ENCODE data around the gene CDC37L1. TPM values are rescaled to one million over a fixed set of nuclear protein-coding genes. Genes with fewer than 3 reads are reported as not detected.

The CDC37L1 gene
- total RNA-seq, 2 donors from 2014 or later, result 18.4 to 22.2 TPM

GRCh38 chr9:4677392-4677791 is 2.0 kb upstream of the CDC37L1 start:
- no peaks in the 10 kb centered on the region for H3K36me3 ChIP-seq (ENCODE audit: control insufficient read depth, insufficient read depth, low read length)
- Mint-ChIP-seq H3K36me3 (ENCODE audit: low read depth) (no peaks in the 10 kb centered on the region), H3K27ac (no peak overlapping the region), H3K9me3 (no peaks in the 10 kb centered on the region), H3K27me3 (ENCODE audit: insufficient read depth) (no peaks in the 10 kb centered on the region), H3K4me1 (no peaks in the 10 kb centered on the region), H3K4me3 (no peak overlapping the region)
- H3K9ac ChIP-seq (ENCODE audit: extremely low read depth, low read length, poor library complexity, severe bottlenecking), result peak overlapping the region; percentile 0
- H3K9me3 ChIP-seq (ENCODE audit: control insufficient read depth, low read length), result no peaks in the 10 kb centered on the region
- H3K27me3 ChIP-seq (ENCODE audit: control insufficient read depth, insufficient read depth, low read length, poor library complexity, severe bottlenecking), result no peaks in the 10 kb centered on the region
- no peak overlapping the region for H3K27ac ChIP-seq (ENCODE audit: low read depth, low read length)
- DNase-seq, result no peak
- 90 to 94% methylated on average over 2 to 3 of the region's 3 CpGs for WGBS, 2 experiments (ENCODE audit: insufficient coverage in 1 of 2, insufficient read length in 1 of 2)
- H3K4me3 ChIP-seq (ENCODE audit: low read length), result no peak overlapping the region
- TF ChIP-seq, protein P1, sequence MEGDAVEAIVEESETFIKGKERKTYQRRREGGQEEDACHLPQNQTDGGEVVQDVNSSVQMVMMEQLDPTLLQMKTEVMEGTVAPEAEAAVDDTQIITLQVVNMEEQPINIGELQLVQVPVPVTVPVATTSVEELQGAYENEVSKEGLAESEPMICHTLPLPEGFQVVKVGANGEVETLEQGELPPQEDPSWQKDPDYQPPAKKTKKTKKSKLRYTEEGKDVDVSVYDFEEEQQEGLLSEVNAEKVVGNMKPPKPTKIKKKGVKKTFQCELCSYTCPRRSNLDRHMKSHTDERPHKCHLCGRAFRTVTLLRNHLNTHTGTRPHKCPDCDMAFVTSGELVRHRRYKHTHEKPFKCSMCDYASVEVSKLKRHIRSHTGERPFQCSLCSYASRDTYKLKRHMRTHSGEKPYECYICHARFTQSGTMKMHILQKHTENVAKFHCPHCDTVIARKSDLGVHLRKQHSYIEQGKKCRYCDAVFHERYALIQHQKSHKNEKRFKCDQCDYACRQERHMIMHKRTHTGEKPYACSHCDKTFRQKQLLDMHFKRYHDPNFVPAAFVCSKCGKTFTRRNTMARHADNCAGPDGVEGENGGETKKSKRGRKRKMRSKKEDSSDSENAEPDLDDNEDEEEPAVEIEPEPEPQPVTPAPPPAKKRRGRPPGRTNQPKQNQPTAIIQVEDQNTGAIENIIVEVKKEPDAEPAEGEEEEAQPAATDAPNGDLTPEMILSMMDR (conservative IDR thresholded peaks at IDR 0.05), result no peak
- H3K4me1 ChIP-seq (ENCODE audit: control insufficient read depth, insufficient read depth, low read length), result peaks cover 3% of the 10 kb centered on the region

DNA sequence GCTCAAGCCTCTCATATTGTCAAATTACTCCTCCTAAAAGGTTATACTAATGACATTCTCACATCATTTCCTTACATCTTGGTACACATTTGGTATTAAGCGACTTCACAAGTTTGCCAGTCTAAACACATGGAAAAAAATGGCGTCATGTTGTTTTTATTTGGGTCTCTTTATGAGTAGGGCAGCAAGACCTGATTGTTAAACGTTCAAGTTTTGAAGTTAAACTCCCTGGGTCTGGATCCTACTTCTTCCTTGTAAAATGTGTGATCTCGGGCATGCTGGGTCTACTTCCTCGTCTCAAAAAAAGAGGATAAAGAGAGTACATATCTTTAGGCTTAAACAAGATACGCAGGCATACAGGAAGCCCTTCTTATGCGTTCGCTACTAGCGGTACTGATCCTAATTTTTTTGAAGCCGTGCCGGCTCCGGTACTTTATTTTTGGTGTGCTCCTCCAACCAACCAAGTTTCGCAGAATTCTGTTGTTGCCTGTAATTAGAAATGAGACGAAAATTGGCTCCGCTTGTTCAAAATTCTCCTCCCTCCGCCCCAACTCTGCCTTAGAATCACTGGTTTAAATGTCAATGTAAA is 596 bp upstream of the CDC37L1 start:
- TF ChIP-seq, protein P1 (conservative IDR thresholded peaks at IDR 0.05), result no peak
- Mint-ChIP-seq H3K27me3 (ENCODE audit: insufficient read depth) (no peaks in the 10 kb centered on the region), H3K27ac (no peak overlapping the region), H3K36me3 (ENCODE audit: low read depth) (no peaks in the 10 kb centered on the region), H3K9me3 (no peaks in the 10 kb centered on the region), H3K4me3 (no peak overlapping the region), H3K4me1 (peaks cover 6% of the 10 kb centered on the region)
- DNase-seq, result no peak
- Histone ChIP-seq H3K4me1 (ENCODE audit: control insufficient read depth, insufficient read depth, low read length) (peaks cover 3% of the 10 kb centered on the region), H3K36me3 (ENCODE audit: control insufficient read depth, insufficient read depth, low read length) (no peaks in the 10 kb centered on the region), H3K9ac (ENCODE audit: extremely low read depth, low read length, poor library complexity, severe bottlenecking) (peak overlapping the region; percentile 88), H3K9me3 (ENCODE audit: control insufficient read depth, low read length) (no peaks in the 10 kb centered on the region), H3K4me3 (ENCODE audit: low read length) (peak overlapping the region; percentile 92), H3K27ac (ENCODE audit: low read depth, low read length) (peak overlapping the region; percentile 72), H3K27me3 (ENCODE audit: control insufficient read depth, insufficient read depth, low read length, poor library complexity, severe bottlenecking) (no peaks in the 10 kb centered on the region)
- 2 to 3% methylated on average over 14 to 16 of the region's 16 CpGs for WGBS, 2 experiments (ENCODE audit: insufficient coverage in 1 of 2, insufficient read length in 1 of 2)

DNA sequence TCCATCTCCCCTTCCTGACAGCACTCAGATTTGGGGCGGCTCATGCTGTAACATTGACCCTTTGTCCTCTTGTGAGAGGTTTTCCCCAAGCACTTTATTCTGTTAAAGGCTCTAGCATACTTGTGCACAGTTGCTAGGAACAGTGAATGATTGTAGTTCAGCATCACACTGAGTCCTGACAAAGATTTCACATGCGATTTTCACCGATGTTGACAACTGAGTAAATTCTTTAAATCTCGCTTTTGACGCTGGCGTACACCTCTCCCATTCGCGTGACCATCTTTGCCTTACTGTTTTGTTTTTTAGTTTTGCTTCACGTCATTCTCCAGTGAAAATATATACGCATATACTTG is 780 bp downstream of the CDC37L1 start:
- DNase-seq, result no peak
- Histone ChIP-seq H3K36me3 (ENCODE audit: control insufficient read depth, insufficient read depth, low read length) (no peaks in the 10 kb centered on the region), H3K4me3 (ENCODE audit: low read length) (peak overlapping the region; percentile 92), H3K9me3 (ENCODE audit: control insufficient read depth, low read length) (no peaks in the 10 kb centered on the region), H3K9ac (ENCODE audit: extremely low read depth, low read length, poor library complexity, severe bottlenecking) (peak overlapping the region; percentile 77), H3K27ac (ENCODE audit: low read depth, low read length) (peak overlapping the region; percentile 81), H3K4me1 (ENCODE audit: control insufficient read depth, insufficient read depth, low read length) (peaks cover 8% of the 10 kb centered on the region), H3K27me3 (ENCODE audit: control insufficient read depth, insufficient read depth, low read length, poor library complexity, severe bottlenecking) (no peaks in the 10 kb centered on the region)
- TF ChIP-seq, protein P1 (conservative IDR thresholded peaks at IDR 0.05), result no peak
- Mint-ChIP-seq H3K4me3 (no peak overlapping the region), H3K27me3 (ENCODE audit: insufficient read depth) (no peaks in the 10 kb centered on the region), H3K36me3 (ENCODE audit: low read depth) (peaks cover 3% of the 10 kb centered on the region), H3K27ac (no peak overlapping the region), H3K9me3 (no peaks in the 10 kb centered on the region), H3K4me1 (peaks cover 16% of the 10 kb centered on the region)
- 5% methylated on average over 8 to 10 of the region's 10 CpGs for WGBS, 2 experiments (ENCODE audit: insufficient coverage in 1 of 2, insufficient read length in 1 of 2)

Measured in endodermal cell (in vitro differentiated cells).